SH-SY5Y (cell line): ENCODE data around the gene INPP5B.

ENCODE experiments used
- GATA2 ChIP-seq: IDR thresholded peaks from 2 replicates; pipeline ENCODE4 v1.6.1; 2011; ENCODE audit warnings: mild to moderate bottlenecking, low read depth, low read length
- GATA3 ChIP-seq: IDR thresholded peaks from 2 replicates; pipeline ENCODE4 v1.6.1; 2011; ENCODE audit warnings: low read depth, mild to moderate bottlenecking, low read length, moderate library complexity

DNA sequence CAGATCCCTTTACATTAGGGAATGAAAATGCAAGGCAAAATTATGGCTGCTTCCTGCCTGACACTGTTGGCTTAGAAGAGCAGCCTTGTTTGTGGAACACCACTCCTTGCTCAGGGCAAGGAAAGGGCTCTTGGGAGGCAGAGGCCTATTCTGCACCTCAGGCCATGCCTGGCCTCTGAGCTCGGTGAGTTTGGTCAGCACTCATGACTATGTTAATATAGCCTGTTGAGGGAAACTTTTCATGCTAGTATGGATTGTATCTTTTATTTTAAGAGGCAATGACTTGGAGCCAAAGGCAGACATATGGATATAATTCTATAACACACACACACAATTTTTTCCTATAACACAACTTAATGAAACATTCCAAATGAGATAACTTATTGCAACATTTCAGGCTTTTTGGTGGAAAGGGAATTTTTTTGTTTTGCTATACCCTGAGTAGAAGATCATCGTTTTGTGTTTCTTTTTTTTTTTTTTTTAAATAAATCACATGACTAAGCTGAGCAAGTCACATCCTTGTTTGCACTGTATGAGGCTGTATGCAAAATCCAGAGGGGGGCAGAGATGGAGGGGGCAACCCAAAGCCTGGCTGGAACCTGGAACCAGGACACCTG, 133.2 kb downstream of the INPP5B start:
- TF ChIP-seq GATA2 (no peak), GATA3 (no peak)
